ENCODE measurements around the gene PIAS3. TPM values are rescaled to one million over a fixed set of nuclear protein-coding genes. Genes with fewer than 3 reads are reported as not detected.
"Not testable (repeated sequence)": the region's sequence is repeated elsewhere in the genome, so short reads cannot be mapped to it uniquely, and the experiment has no call there.

PIAS3 gene
- total RNA-seq, 2 experiments from 2014 or later, result 9.4 to 28.1 TPM

DNA sequence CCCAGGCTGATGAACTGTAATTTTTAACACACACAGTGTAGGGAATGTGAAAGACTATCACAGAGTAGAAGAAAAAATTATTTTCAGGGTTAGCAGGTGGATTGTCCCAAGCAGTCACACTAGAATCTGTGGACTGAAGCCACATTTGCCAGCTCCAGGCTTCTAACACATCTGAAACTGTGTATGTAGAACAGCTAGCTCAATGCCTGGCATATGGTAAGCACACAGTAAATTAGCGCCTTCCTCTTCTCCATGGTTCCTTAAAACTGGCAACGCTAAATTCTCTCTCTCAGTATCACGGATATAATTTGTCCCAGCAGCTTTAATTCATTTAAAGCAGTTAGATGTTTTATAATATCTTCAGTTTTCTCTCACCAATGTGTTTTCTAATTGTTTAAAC lies 15.8 kb downstream of the PIAS3 start:
- intact Hi-C loops (cut with micrococcal nuclease; ENCODE audit: unreplicated experiment), result no loop called here
- H4K20me1 ChIP-seq (ENCODE audit: insufficient read depth, low read length), result no peaks in the 10 kb centered on the region
- no peaks in the 10 kb centered on the region for H3K9me3 ChIP-seq (ENCODE audit: low read length)
- no peak overlapping the region for H3K4me2 ChIP-seq (ENCODE audit: low read length)
- no peak overlapping the region for H2AFZ ChIP-seq (ENCODE audit: low read length)
- no peak overlapping the region for H3K4me3 ChIP-seq (ENCODE audit: low read depth, low read length, poor library complexity, severe bottlenecking)
- TF ChIP-seq, protein P1, sequence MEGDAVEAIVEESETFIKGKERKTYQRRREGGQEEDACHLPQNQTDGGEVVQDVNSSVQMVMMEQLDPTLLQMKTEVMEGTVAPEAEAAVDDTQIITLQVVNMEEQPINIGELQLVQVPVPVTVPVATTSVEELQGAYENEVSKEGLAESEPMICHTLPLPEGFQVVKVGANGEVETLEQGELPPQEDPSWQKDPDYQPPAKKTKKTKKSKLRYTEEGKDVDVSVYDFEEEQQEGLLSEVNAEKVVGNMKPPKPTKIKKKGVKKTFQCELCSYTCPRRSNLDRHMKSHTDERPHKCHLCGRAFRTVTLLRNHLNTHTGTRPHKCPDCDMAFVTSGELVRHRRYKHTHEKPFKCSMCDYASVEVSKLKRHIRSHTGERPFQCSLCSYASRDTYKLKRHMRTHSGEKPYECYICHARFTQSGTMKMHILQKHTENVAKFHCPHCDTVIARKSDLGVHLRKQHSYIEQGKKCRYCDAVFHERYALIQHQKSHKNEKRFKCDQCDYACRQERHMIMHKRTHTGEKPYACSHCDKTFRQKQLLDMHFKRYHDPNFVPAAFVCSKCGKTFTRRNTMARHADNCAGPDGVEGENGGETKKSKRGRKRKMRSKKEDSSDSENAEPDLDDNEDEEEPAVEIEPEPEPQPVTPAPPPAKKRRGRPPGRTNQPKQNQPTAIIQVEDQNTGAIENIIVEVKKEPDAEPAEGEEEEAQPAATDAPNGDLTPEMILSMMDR (conservative IDR thresholded peaks at IDR 0.05; ENCODE audit: low read length), result no peak
- TF ChIP-seq EZH2phosphoT487 (IDR thresholded peaks at IDR 0.05; ENCODE audit: borderline replicate concordance, low read depth, low read length), result no peak
- POLR2A ChIA-PET, result interaction anchor here (1.7 to 6.2 kb wide), 4 partner anchors 11 to 19 kb away, joined by 5 to 65 read pairs (median 9); partner anchors contain the start of genes PIAS3, POLR3C and RNF115
- peak overlapping the region; percentile 36 for H3K27ac ChIP-seq (ENCODE audit: low read depth, low read length, poor library complexity, severe bottlenecking)
- CTCF ChIA-PET (ENCODE audit: unreplicated experiment), result no interaction called here
- H3K9me2 ChIP-seq (ENCODE audit: insufficient read depth, low read length), result no peaks in the 10 kb centered on the region
- no peak for DNase-seq (ENCODE audit: low spot score)
- H3K36me3 ChIP-seq (ENCODE audit: insufficient read depth, low read length), result peaks cover 69% of the 10 kb centered on the region
- no peaks in the 10 kb centered on the region for H3K79me2 ChIP-seq (ENCODE audit: insufficient read depth, low read depth, low read length)
- H3K4me1 ChIP-seq (ENCODE audit: insufficient read depth, low read length, poor library complexity, severe bottlenecking), result peaks cover 33% of the 10 kb centered on the region
- BruUV-seq (replicated peaks), result no TSS peak

DNA sequence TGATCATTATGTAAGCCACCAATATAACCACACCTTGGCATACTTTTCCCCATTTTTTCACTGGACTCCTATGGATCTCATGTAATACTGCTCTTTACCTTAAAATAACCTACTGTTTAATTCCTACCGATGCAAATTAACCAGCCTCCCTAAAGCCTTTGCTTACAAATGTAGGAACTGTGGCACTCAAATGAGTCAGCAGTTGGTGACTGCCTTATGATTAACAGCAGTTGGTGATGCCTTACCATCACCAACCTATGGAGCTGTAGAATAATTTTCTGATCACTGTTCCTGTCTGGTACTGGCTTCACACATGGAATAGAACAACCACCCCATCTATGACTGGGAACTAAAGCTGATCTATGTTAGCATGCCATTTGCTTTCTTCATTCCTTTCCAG lies 21.2 kb downstream of the PIAS3 start:
- Histone ChIP-seq H3K4me1 (ENCODE audit: insufficient read depth, low read length, poor library complexity, severe bottlenecking) (no peaks in the 10 kb centered on the region), H3K36me3 (ENCODE audit: insufficient read depth, low read length) (peaks cover 98% of the 10 kb centered on the region), H3K79me2 (ENCODE audit: insufficient read depth, low read depth, low read length) (no peaks in the 10 kb centered on the region), H3K27ac (ENCODE audit: low read depth, low read length, poor library complexity, severe bottlenecking) (no peak overlapping the region), H3K9me3 (ENCODE audit: low read length) (no peaks in the 10 kb centered on the region), H2AFZ (ENCODE audit: low read length) (no peak overlapping the region), H3K4me3 (ENCODE audit: low read depth, low read length, poor library complexity, severe bottlenecking) (no peak overlapping the region), H3K4me2 (ENCODE audit: low read length) (no peak overlapping the region), H3K9me2 (ENCODE audit: insufficient read depth, low read length) (no peaks in the 10 kb centered on the region), H4K20me1 (ENCODE audit: insufficient read depth, low read length) (no peaks in the 10 kb centered on the region)
- TF ChIP-seq, protein P1 (conservative IDR thresholded peaks at IDR 0.05; ENCODE audit: low read length), result no peak
- TF ChIP-seq EZH2phosphoT487 (IDR thresholded peaks at IDR 0.05; ENCODE audit: borderline replicate concordance, low read depth, low read length), result no peak
- no TSS peak for BruUV-seq (replicated peaks)
- CTCF ChIA-PET (ENCODE audit: unreplicated experiment), result no interaction called here
- POLR2A ChIA-PET, result interaction anchor here (0.9 kb wide), 1 partner anchor 9 kb away, joined by 4 read pairs; no protein-coding TSS in a partner anchor
- no peak for DNase-seq (ENCODE audit: low spot score)
- intact Hi-C loops (cut with micrococcal nuclease; ENCODE audit: unreplicated experiment), result no loop called here

DNA sequence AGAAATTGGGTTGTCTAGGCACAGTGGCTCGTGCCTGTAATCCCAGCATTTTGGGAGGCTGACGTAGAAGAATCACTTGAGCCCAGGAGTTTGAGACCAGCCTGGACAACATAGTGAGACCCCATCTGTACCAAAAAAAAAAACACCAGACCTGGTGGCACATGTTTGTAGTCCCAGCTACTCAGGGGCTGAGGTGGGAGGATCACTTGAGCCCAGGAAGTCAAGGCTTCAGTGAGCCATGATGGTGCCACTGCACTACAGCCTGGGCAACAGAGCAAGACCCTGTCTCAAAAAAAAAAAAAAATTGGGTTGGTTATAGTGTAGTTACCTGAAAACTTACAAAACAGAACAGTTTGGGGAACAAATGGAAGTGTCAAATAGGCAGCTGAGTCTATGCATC lies 28.1 kb downstream of the PIAS3 start:
- H4K20me1 ChIP-seq (ENCODE audit: insufficient read depth, low read length); H3K9me2 ChIP-seq (ENCODE audit: insufficient read depth, low read length); H2AFZ ChIP-seq (ENCODE audit: low read length); CTCF ChIA-PET (ENCODE audit: unreplicated experiment); H3K4me3 ChIP-seq (ENCODE audit: low read depth, low read length, poor library complexity, severe bottlenecking); BruUV-seq (replicated peaks); H3K27ac ChIP-seq (ENCODE audit: low read depth, low read length, poor library complexity, severe bottlenecking); DNase-seq (ENCODE audit: low spot score); H3K9me3 ChIP-seq (ENCODE audit: low read length); H3K4me2 ChIP-seq (ENCODE audit: low read length); intact Hi-C loops (cut with micrococcal nuclease; ENCODE audit: unreplicated experiment): not testable (repeated sequence)
- Histone ChIP-seq H3K79me2 (ENCODE audit: insufficient read depth, low read depth, low read length) (peaks cover 19% of the 10 kb centered on the region), H3K36me3 (ENCODE audit: insufficient read depth, low read length) (peaks cover 97% of the 10 kb centered on the region), H3K4me1 (ENCODE audit: insufficient read depth, low read length, poor library complexity, severe bottlenecking) (peaks cover 32% of the 10 kb centered on the region)
- POLR2A ChIA-PET, result interaction anchor here (0.7 kb wide), 1 partner anchor 205 kb away, joined by 4 read pairs; no protein-coding TSS in a partner anchor

All from OCI-LY7 (cell line).